ENCODE data around the gene HTR1D. TPM values are rescaled to one million over a fixed set of nuclear protein-coding genes. Genes with fewer than 3 reads are reported as not detected.
"Not testable (repeated sequence)": the region's sequence is repeated elsewhere in the genome, so short reads cannot be mapped to it uniquely, and the experiment has no call there.

The HTR1D gene
- total RNA-seq, 4 donors from 2014 or later: not detected

GRCh38 chr1:23208527-23208926 lies 8.8 kb downstream of the HTR1D start:
- TF ChIP-seq CTCF (IDR thresholded peaks at IDR 0.05): no peak
- DNase-seq (ENCODE audit: low spot score): no peak
- ATAC-seq (ENCODE audit: low FRiP score): no peak

- not testable (repeated sequence) for ATAC-seq (ENCODE audit: low FRiP score); DNase-seq (ENCODE audit: low spot score)
Measured at GRCh38 chr1:23207733-23208132, 9.6 kb downstream of the HTR1D start.

- TF ChIP-seq CTCF (IDR thresholded peaks at IDR 0.05): no peak
- no peak for ATAC-seq (ENCODE audit: low FRiP score)
- DNase-seq (ENCODE audit: low spot score): no peak
Measured at GRCh38 chr1:23202263-23202749, 15.0 kb downstream of the HTR1D start.

- ATAC-seq (ENCODE audit: low FRiP score): no peak
- no peak for TF ChIP-seq CTCF (IDR thresholded peaks at IDR 0.05)
Measured at GRCh38 chr1:23200883-23201282, 16.4 kb downstream of the HTR1D start.

GRCh38 chr1:23198373-23198772 lies 18.9 kb downstream of the HTR1D start:
- no peak for TF ChIP-seq CTCF (IDR thresholded peaks at IDR 0.05)
- no peak for DNase-seq (ENCODE audit: low spot score)
- ATAC-seq (ENCODE audit: low FRiP score): no peak

More at GRCh38 chr1:23200883-23201282, 16.4 kb downstream of the HTR1D start:
- no peak for DNase-seq (ENCODE audit: low spot score)

- no peak for ATAC-seq (ENCODE audit: low FRiP score)
- TF ChIP-seq CTCF (IDR thresholded peaks at IDR 0.05): no peak
- no peak for DNase-seq (ENCODE audit: low spot score)
Measured at GRCh38 chr1:23196627-23197328, 20.5 kb downstream of the HTR1D start.

- DNase-seq (ENCODE audit: low spot score) (no peak), ATAC-seq (ENCODE audit: low FRiP score) (no peak)
- TF ChIP-seq CTCF (IDR thresholded peaks at IDR 0.05): no peak
Measured at GRCh38 chr1:23194119-23194984, 22.9 kb downstream of the HTR1D start.

Measured in omental fat pad (tissue), 4 donors.